Endothelial cell of umbilical vein (primary cell): ENCODE measurements around the gene MCTP2.

Source experiments
- CTCF ChIP-seq, 2 donors: IDR thresholded peaks; 1 replicate in 1 of 2; 2 replicates in 1 of 2; pipeline ENCODE4 v1.5.1; 2011; ENCODE audit warnings: low read length in 2 of 2, mild to moderate bottlenecking in 2 of 2, moderate library complexity in 2 of 2, control low read depth in 1 of 2, inconsistent platforms in 1 of 2, low read depth in 1 of 2; ENCODE audit not compliant: insufficient read depth in 1 of 2; ENCODE audit errors: extremely low read depth in 1 of 2
- EZH2 ChIP-seq: IDR thresholded peaks from 2 replicates; pipeline ENCODE4 v1.6.1; 2012; ENCODE audit warnings: borderline replicate concordance, low read depth, mild to moderate bottlenecking, moderate library complexity, low read length, inconsistent platforms; ENCODE audit not compliant: severe bottlenecking
- JUN ChIP-seq: IDR thresholded peaks from 2 replicates; pipeline ENCODE4 v1.6.1; 2011; ENCODE audit warnings: borderline replicate concordance, low read depth; ENCODE audit not compliant: insufficient read length, insufficient read depth
- MYC ChIP-seq: IDR thresholded peaks from one replicate; pipeline ENCODE4 v1.6.1; 2011; ENCODE audit warnings: mild to moderate bottlenecking, low read depth, low read length
- POLR2A ChIP-seq: IDR thresholded peaks from 2 replicates; pipeline ENCODE4 v1.6.1; 2012; ENCODE audit warnings: low read depth, mild to moderate bottlenecking, control low read depth, low read length
- POLR2AphosphoS5 ChIP-seq: IDR thresholded peaks from 2 replicates; pipeline ENCODE4 v1.6.1; 2012; ENCODE audit warnings: low read depth, mild to moderate bottlenecking, control low read depth, low read length, moderate library complexity; ENCODE audit not compliant: insufficient read depth

GRCh38 chr15:94362385-94363092, 131.2 kb downstream of the MCTP2 start:
- no peak for TF ChIP-seq POLR2AphosphoS5
- no peak for TF ChIP-seq CTCF (IDR thresholded peaks at IDR 0.05; ENCODE audit: extremely low read depth in 1 of 2, insufficient read depth in 1 of 2, low read depth in 1 of 2, low read length in 2 of 2)
- TF ChIP-seq POLR2A: no peak
- TF ChIP-seq JUN: no peak
- no peak for TF ChIP-seq EZH2
- TF ChIP-seq MYC: no peak
